RWPE1 (cell line): ENCODE data around the gene LPAR5.
"Not testable (repeated sequence)": the region's sequence is repeated elsewhere in the genome, so short reads cannot be mapped to it uniquely, and the experiment has no call there.

Experiments used
- CTCF ChIA-PET: fragments of 350-600 bp; sonication (Branson Sonifier 250); formaldehyde crosslinking; extraction: SDS; loops from one replicate; lab custom pipeline; 2021; lab: Yijun Ruan, JAX
- POLR2A ChIA-PET: fragments of 400-600 bp; formaldehyde crosslinking; extraction: SDS; loops from one replicate; lab custom pipeline; 2020; ENCODE audit warnings: antibody characterized with exemption; ENCODE audit not compliant: low non-redundant PET; lab: Yijun Ruan, JAX
- DNase-seq: peaks from one replicate; pipeline ENCODE4 v3.0.0; 2012; ENCODE audit warnings: low spot score
- H3K27ac ChIP-seq: fragments of 450-650 bp; 2 replicates; pipeline ENCODE4 v1.5.1; 2017
- CTCF ChIP-seq: fragments of 450-650 bp; conservative IDR thresholded peaks from 2 replicates; pipeline ENCODE4 v1.5.1; 2017; ENCODE audit warnings: low read depth, mild to moderate bottlenecking

The LPAR5 gene

DNA sequence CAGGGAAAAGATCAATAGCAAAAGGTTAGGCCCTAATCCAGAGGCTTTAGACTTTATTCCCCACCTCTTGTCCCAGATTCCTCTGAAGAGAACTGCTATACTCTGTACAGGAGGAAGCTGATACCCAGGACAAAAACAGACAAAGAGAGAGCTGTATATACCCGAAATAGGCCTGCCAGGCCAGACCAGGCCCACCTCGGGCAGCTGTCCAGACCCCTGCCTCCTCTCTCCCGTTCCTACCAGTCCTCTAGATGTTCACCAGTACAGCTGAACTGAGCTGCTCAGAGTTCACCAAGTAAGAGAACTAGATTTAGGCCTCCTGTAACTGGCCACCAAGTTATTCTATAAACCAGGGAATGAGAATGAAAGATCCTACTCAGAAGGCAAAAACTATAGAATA, 33.2 kb downstream of the LPAR5 start:
- no peak for DNase-seq
- H3K27ac ChIP-seq: peak overlapping the region; percentile 65; the same call in 1 of the 2 replicates
- TF ChIP-seq CTCF: no peak
- POLR2A ChIA-PET: no interaction called here
- CTCF ChIA-PET: interaction anchor here (0.6 to 0.9 kb wide), 3 partner anchors 11 to 48 kb away, joined by 4 to 6 read pairs (median 4); no protein-coding TSS in a partner anchor

- ChIA-PET CTCF (interaction anchor here (0.6 to 0.7 kb wide), 2 partner anchors 26 to 1398 kb away, joined by 3 to 5 read pairs; no protein-coding TSS in a partner anchor), POLR2A (interaction anchor here (0.6 kb wide), 1 partner anchor 44 kb away, joined by 4 read pairs; no protein-coding TSS in a partner anchor)
Observed at GRCh38 chr12:6595673-6596072, 40.1 kb downstream of the LPAR5 start.

DNA sequence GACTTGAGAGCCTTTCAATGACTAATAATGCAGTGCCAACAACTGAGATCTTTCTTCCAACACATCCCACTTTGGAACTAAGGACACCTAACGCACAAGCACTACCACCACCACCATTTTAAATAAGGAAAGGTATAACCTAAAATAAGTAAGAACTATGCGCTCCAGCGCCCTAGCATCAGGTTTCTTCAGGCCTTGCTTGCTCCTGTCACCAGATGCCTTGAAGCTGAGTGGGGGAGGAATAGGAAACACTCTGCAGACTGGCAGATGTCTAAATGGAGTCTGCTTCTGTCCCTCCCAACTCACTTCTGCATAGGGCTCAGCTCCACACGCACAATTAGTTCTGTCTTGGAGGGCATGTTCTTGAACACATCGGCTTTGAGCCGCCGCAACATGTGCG, 43.7 kb downstream of the LPAR5 start:
- CTCF ChIA-PET: interaction anchor here (0.7 kb wide), 1 partner anchor 8 kb away, joined by 3 read pairs; no protein-coding TSS in a partner anchor

More at GRCh38 chr12:6595673-6596072, 40.1 kb downstream of the LPAR5 start:
- DNase-seq, H3K27ac ChIP-seq: not testable (repeated sequence)

GRCh38 chr12:6586569-6586968, 49.2 kb downstream of the LPAR5 start:
- POLR2A ChIA-PET, CTCF ChIA-PET, DNase-seq: not testable (repeated sequence)

More for the DNA sequence above, 43.7 kb downstream of the LPAR5 start:
- no peak overlapping the region for H3K27ac ChIP-seq
- POLR2A ChIA-PET: interaction anchor here (0.5 kb wide), 1 partner anchor 20 kb away, joined by 3 read pairs; no protein-coding TSS in a partner anchor
- no peak for DNase-seq
- no peak for TF ChIP-seq CTCF

DNA sequence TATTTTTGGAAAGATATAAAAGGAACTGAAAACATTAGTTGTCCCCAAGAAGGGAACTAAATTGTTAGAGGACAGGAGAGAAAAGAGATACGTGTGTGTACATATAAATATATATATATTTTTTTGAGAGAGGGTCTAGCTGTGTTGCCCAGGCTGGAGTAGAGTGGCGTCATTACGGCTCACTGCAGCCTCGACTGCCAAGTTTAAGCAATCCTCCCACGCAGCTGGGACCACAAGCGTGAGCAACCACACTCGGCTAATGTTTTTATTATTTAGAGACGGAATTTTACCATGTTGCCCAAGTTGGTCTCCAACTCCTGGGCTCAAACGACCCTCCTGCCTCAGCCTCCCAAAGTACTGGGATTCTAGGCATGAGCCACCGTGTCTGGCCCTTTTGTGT, 51.5 kb downstream of the LPAR5 start:
- no peak for DNase-seq
- H3K27ac ChIP-seq: no peak overlapping the region
- TF ChIP-seq CTCF: no peak
- ChIA-PET CTCF (interaction anchor here (0.6 kb wide), 1 partner anchor 8 kb away, joined by 3 read pairs; no protein-coding TSS in a partner anchor), POLR2A (no interaction called here)

More at GRCh38 chr12:6586569-6586968, 49.2 kb downstream of the LPAR5 start:
- H3K27ac ChIP-seq: not testable (repeated sequence)

- H3K27ac ChIP-seq: no peak overlapping the region
- ChIA-PET POLR2A (no interaction called here), CTCF (no interaction called here)
- no peak for DNase-seq
- TF ChIP-seq CTCF: no peak
Observed at GRCh38 chr12:6582959-6583358, 52.8 kb downstream of the LPAR5 start.

DNA sequence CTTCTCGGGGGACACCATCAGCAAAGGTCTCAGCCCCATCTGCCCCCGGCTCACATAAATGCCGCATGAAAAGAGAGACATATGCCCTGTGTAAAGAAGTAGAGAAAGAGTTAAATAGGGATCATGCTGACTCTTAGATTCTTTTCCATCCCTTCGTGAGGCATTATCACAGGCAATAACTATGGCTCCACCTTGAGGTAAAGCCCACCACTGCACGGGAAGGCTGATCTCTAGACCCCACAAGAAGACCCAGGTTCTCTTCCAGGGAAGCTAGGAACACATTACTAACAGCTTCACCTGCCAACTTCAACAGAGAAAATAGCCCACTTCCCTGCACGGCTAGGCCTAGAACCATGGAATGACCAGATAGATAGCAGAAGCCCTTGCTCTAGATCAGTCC, 53.6 kb downstream of the LPAR5 start:
- TF ChIP-seq CTCF: no peak
- DNase-seq: no peak
- CTCF ChIA-PET: no interaction called here
- POLR2A ChIA-PET: no interaction called here
- 0 out of 2 replicates have a peak overlapping the region, but pooled peaks have one; percentile 15 for H3K27ac ChIP-seq
